HCT116 (cell line): ENCODE measurements around the gene TAF1B.

ENCODE experiments used
- CTCF ChIP-seq, 3 experiments: fragments of 200-600 bp in 1 of 3; sonication (generic) in 1 of 3; IDR thresholded peaks in 2 of 3; conservative IDR thresholded peaks in 1 of 3; 2 replicates each; pipeline ENCODE4 v1.5.1; 2012 to 2017; ENCODE audit warnings: low read depth in 2 of 3, low read length in 2 of 3, antibody characterized with exemption in 1 of 3, borderline replicate concordance in 1 of 3, control low read depth in 1 of 3, mild to moderate bottlenecking in 1 of 3, mixed read lengths in 1 of 3, mixed run types in 1 of 3, moderate library complexity in 1 of 3; ENCODE audit not compliant: insufficient read depth in 1 of 3
- ELF1 ChIP-seq: IDR thresholded peaks from 2 replicates; pipeline ENCODE4 v1.6.1; 2012; ENCODE audit warnings: low read depth, borderline replicate concordance
- MAX ChIP-seq: IDR thresholded peaks from 2 replicates; pipeline ENCODE4 v1.6.1; 2012
- POLR2A ChIP-seq: IDR thresholded peaks from 2 replicates; pipeline ENCODE4 v1.7.0; 2011; ENCODE audit warnings: borderline replicate concordance; ENCODE audit not compliant: insufficient read depth, insufficient read length; ENCODE audit errors: extremely low read depth
- RAD21 ChIP-seq: IDR thresholded peaks from 2 replicates; pipeline ENCODE4 v1.6.1; 2012; ENCODE audit warnings: low read depth, mild to moderate bottlenecking
- SRF ChIP-seq: IDR thresholded peaks from 2 replicates; pipeline ENCODE4 v1.6.1; 2012; ENCODE audit warnings: low read depth

GRCh38 chr2:9844036-9844483 lies 786 bp downstream of the TAF1B start:
- TF ChIP-seq CTCF (IDR thresholded peaks at IDR 0.05 in 2 of 3, conservative IDR thresholded peaks at IDR 0.05 in 1 of 3; ENCODE audit: borderline replicate concordance in 1 of 3, insufficient read depth in 1 of 3, low read depth in 2 of 3, low read length in 2 of 3) (no peak), ELF1 (no peak), POLR2A (no peak), MAX (no peak), SRF (no peak), RAD21 (no peak)
